HCT116 (cell line): Measurements from ENCODE around the gene SLC35F2. TPM values are rescaled to one million over a fixed set of nuclear protein-coding genes. Genes with fewer than 3 reads are reported as not detected.

Experiments
- ATAC-seq: fragments of 200-7000 bp; cut with Tn5 transposase; 2 replicates; pipeline ENCODE4 v1.9.1; 2020; ENCODE audit warnings: mild to moderate bottlenecking, moderate library complexity
- BruUV-seq: library from RNA; stranded (reverse); fragments of 400-500 nt; replicated peaks from 2 replicates; lab custom pipeline; 2021; lab: Mats Ljungman, UMichigan
- CTCF ChIA-PET: fragments of 300-600 bp; sonication (Branson Sonifier 250); formaldehyde crosslinking; loops from one replicate; lab custom pipeline; 2021; ENCODE audit warnings: antibody characterized with exemption; lab: Charles Lee
- POLR2A ChIA-PET: fragments of 300-600, 350-600 bp; sonication (Branson Sonifier 250); formaldehyde crosslinking; loops from one replicate; lab custom pipeline; 2021; ENCODE audit warnings: antibody characterized with exemption; lab: Charles Lee
- RAD21 ChIA-PET, 2 experiments: fragments of 300-600 bp; sonication (Branson Sonifier 250); formaldehyde crosslinking; loops; one replicate each; lab custom pipeline; 2023; ENCODE audit warnings: low total read pairs in 2 of 2; ENCODE audit not compliant: uncharacterized antibody in 2 of 2, unreplicated experiment in 2 of 2, low non-redundant PET in 1 of 2; lab: Charles Lee
- DNase-seq: peaks from one replicate; pipeline ENCODE4 v3.0.0-alpha.2; 2010; ENCODE audit warnings: low read depth, low spot score
- H2AFZ ChIP-seq: fragments of 200-600 bp; shearing (Covaris generic), sonication (generic); 2 replicates; pipeline ENCODE4 v1.6.1; 2017; ENCODE audit warnings: low read depth, mixed run types, mixed read lengths, antibody characterized with exemption, low read length; ENCODE audit not compliant: poor library complexity, severe bottlenecking
- H3K27ac ChIP-seq: 2 replicates; pipeline ENCODE4 v1.5.1; 2012; ENCODE audit warnings: low read depth, low read length
- H3K27me3 ChIP-seq: fragments of 200-600 bp; sonication (generic); 2 replicates; pipeline ENCODE4 v1.6.1; 2016; ENCODE audit warnings: mixed run types, low read length, mixed read lengths; ENCODE audit not compliant: insufficient read depth
- H3K36me3 ChIP-seq, 2 experiments: fragments of 200-500 bp in 1 of 2; fragments of 200-600 bp in 1 of 2; sonication (Bioruptor generic) in 1 of 2; sonication (generic) in 1 of 2; 2 replicates each; pipeline versions ENCODE4 v1.5.1 to v1.6.1; 2014 to 2016; ENCODE audit warnings: low read length in 2 of 2, inconsistent platforms in 1 of 2, mixed read lengths in 1 of 2, mixed run types in 1 of 2; ENCODE audit not compliant: insufficient read depth in 2 of 2, control insufficient read depth in 1 of 2
- H3K4me1 ChIP-seq, 2 experiments: fragments of 200-600 bp in 1 of 2; sonication (generic) in 1 of 2; 2 replicates each; pipeline versions ENCODE4 v1.5.1 to v1.6.1; 2012 to 2017; ENCODE audit warnings: low read length in 2 of 2, inconsistent platforms in 1 of 2, mild to moderate bottlenecking in 1 of 2, mixed read lengths in 1 of 2, mixed run types in 1 of 2, moderate library complexity in 1 of 2; ENCODE audit not compliant: insufficient read depth in 2 of 2, control insufficient read depth in 1 of 2
- H3K4me2 ChIP-seq: fragments of 200-600 bp; sonication (generic); 2 replicates; pipeline ENCODE4 v1.6.1; 2017; ENCODE audit warnings: mixed run types, low read length, mixed read lengths
- H3K4me3 ChIP-seq, 2 experiments: fragments of 200-600 bp in 1 of 2; sonication (generic) in 1 of 2; replicated peaks in 1 of 2; 2 replicates each; pipeline ENCODE4 v1.5.1; 2011 to 2016; ENCODE audit warnings: low read length in 2 of 2, control low read depth in 1 of 2, low read depth in 1 of 2, mild to moderate bottlenecking in 1 of 2, mixed read lengths in 1 of 2, mixed run types in 1 of 2
- H3K79me2 ChIP-seq: fragments of 200-600 bp; sonication (generic); 2 replicates; pipeline ENCODE4 v1.6.1; 2017; ENCODE audit warnings: mild to moderate bottlenecking, mixed run types, low read length, moderate library complexity, mixed read lengths; ENCODE audit not compliant: insufficient read depth
- H3K9ac ChIP-seq: fragments of 200-600 bp; sonication (generic); 2 replicates; pipeline ENCODE4 v1.6.1; 2016; ENCODE audit warnings: low read length, mixed read lengths
- H3K9me2 ChIP-seq: fragments of 200-600 bp; sonication (generic), shearing (Covaris generic); 2 replicates; pipeline ENCODE4 v1.6.1; 2017; ENCODE audit warnings: mixed run types, mild to moderate bottlenecking, moderate library complexity; ENCODE audit not compliant: insufficient read depth
- H3K9me3 ChIP-seq, 2 experiments: fragments of 200-500 bp in 1 of 2; fragments of 200-600 bp in 1 of 2; sonication (Bioruptor generic) in 1 of 2; sonication (generic) in 1 of 2; 2 replicates each; pipeline ENCODE4 v1.6.1; 2014 to 2017; ENCODE audit warnings: low read length in 2 of 2, mixed read lengths in 2 of 2, inconsistent platforms in 1 of 2, low read depth in 1 of 2, mild to moderate bottlenecking in 1 of 2, mixed run types in 1 of 2, moderate library complexity in 1 of 2; ENCODE audit not compliant: control insufficient read depth in 1 of 2, insufficient read depth in 1 of 2
- H4K20me1 ChIP-seq: fragments of 200-600 bp; sonication (generic), shearing (Covaris generic); 2 replicates; pipeline ENCODE4 v1.6.1; 2017; ENCODE audit warnings: mixed run types, mild to moderate bottlenecking, moderate library complexity; ENCODE audit not compliant: insufficient read depth
- CBX3 ChIP-seq: IDR thresholded peaks from 2 replicates; pipeline ENCODE4 v1.6.1; 2012; ENCODE audit warnings: low read depth
- ELF1 ChIP-seq: IDR thresholded peaks from 2 replicates; pipeline ENCODE4 v1.6.1; 2012; ENCODE audit warnings: low read depth, borderline replicate concordance
- EZH2 ChIP-seq: fragments of 200-600 bp; sonication (generic); IDR thresholded peaks from 2 replicates; pipeline ENCODE4 v1.6.1; 2017; ENCODE audit warnings: antibody characterized with exemption, mixed run types
- EZH2phosphoT487 ChIP-seq: fragments of 200-600 bp; IDR thresholded peaks from 2 replicates; pipeline ENCODE4 v1.6.1; 2018; ENCODE audit warnings: antibody characterized with exemption, borderline replicate concordance
- POLR2AphosphoS5 ChIP-seq: IDR thresholded peaks from 2 replicates; pipeline ENCODE4 v1.6.1; 2011; ENCODE audit warnings: mild to moderate bottlenecking, low read depth, low read length, moderate library complexity
- RAD21 ChIP-seq: IDR thresholded peaks from 2 replicates; pipeline ENCODE4 v1.6.1; 2012; ENCODE audit warnings: low read depth, mild to moderate bottlenecking
- SIN3A ChIP-seq: IDR thresholded peaks from 2 replicates; pipeline ENCODE4 v1.6.1; 2012; ENCODE audit warnings: low read depth
- SRF ChIP-seq: IDR thresholded peaks from 2 replicates; pipeline ENCODE4 v1.6.1; 2012; ENCODE audit warnings: low read depth
- YY1 ChIP-seq: IDR thresholded peaks from 2 replicates; pipeline ENCODE4 v1.6.1; 2011; ENCODE audit warnings: low read length, low read depth, moderate library complexity, mild to moderate bottlenecking; ENCODE audit not compliant: insufficient replicate concordance; ENCODE audit errors: extremely low read depth
- ZFX ChIP-seq: fragments of 450-650 bp; IDR thresholded peaks from 2 replicates; pipeline ENCODE4 v1.6.1; 2017
- intact Hi-C: fragments of 100-400 bp; cut with micrococcal nuclease; formaldehyde crosslinking; loops from 2 replicates; pipeline ENCODE4 v1.10.0; 2022
- total RNA-seq: library from RNA; stranded (reverse); gene quantifications from one replicate; pipeline ENCODE4 v1.2.1, GENCODE V29; 2021; ENCODE audit not compliant: unreplicated experiment
- TF ChIP-seq, protein P1 (sequence below): IDR thresholded peaks from 2 replicates; pipeline ENCODE4 v1.6.1; 2012; ENCODE audit warnings: low read depth
- TF ChIP-seq, protein P2 (sequence below): IDR thresholded peaks from 2 replicates; pipeline ENCODE4 v1.6.1; 2012
- TF ChIP-seq, protein P3 (sequence below): IDR thresholded peaks from 2 replicates; pipeline ENCODE4 v1.6.1; 2011; ENCODE audit warnings: mild to moderate bottlenecking, low read length, moderate library complexity; ENCODE audit not compliant: insufficient replicate concordance; ENCODE audit errors: extremely low read depth
- TF ChIP-seq, protein P4 (sequence below): IDR thresholded peaks from 2 replicates; pipeline ENCODE4 v1.6.1; 2012

SLC35F2 gene
- total RNA-seq, 1 experiment from 2014 or later: 53.5 TPM

DNA sequence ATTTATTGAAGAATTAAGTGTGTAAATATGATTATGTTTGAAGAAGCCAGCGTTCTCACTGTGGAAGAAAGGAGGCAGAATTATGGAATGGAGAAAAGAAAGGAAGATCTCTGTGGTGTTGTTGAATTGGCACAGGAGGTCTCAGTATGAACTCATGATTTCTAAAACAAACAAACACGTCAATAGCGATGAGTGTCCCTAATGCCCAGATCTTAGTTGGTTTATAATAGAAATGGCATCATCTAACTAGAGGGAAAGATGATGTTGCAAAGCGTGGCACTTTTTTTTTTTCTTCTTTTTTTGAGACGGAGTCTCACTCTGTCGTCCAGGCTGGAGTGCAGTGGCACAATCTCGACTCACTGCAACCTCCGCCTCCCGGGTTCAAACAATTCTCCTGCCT is 107.5 kb downstream of the SLC35F2 start:
- no peaks in the 10 kb centered on the region for H3K27me3 ChIP-seq
- no peaks in the 10 kb centered on the region for H3K36me3 ChIP-seq
- H3K9ac ChIP-seq: no peak overlapping the region
- H3K9me2 ChIP-seq: no peaks in the 10 kb centered on the region
- H3K4me3 ChIP-seq: no peak overlapping the region
- H3K79me2 ChIP-seq: no peaks in the 10 kb centered on the region
- H3K9me3 ChIP-seq: no peaks in the 10 kb centered on the region
- DNase-seq (no peak), ATAC-seq (no peak)
- no peak overlapping the region for H3K4me2 ChIP-seq
- intact Hi-C loops: no loop called here
- no TSS peak for BruUV-seq
- no peak for TF ChIP-seq POLR2AphosphoS5
- TF ChIP-seq, protein P1, sequence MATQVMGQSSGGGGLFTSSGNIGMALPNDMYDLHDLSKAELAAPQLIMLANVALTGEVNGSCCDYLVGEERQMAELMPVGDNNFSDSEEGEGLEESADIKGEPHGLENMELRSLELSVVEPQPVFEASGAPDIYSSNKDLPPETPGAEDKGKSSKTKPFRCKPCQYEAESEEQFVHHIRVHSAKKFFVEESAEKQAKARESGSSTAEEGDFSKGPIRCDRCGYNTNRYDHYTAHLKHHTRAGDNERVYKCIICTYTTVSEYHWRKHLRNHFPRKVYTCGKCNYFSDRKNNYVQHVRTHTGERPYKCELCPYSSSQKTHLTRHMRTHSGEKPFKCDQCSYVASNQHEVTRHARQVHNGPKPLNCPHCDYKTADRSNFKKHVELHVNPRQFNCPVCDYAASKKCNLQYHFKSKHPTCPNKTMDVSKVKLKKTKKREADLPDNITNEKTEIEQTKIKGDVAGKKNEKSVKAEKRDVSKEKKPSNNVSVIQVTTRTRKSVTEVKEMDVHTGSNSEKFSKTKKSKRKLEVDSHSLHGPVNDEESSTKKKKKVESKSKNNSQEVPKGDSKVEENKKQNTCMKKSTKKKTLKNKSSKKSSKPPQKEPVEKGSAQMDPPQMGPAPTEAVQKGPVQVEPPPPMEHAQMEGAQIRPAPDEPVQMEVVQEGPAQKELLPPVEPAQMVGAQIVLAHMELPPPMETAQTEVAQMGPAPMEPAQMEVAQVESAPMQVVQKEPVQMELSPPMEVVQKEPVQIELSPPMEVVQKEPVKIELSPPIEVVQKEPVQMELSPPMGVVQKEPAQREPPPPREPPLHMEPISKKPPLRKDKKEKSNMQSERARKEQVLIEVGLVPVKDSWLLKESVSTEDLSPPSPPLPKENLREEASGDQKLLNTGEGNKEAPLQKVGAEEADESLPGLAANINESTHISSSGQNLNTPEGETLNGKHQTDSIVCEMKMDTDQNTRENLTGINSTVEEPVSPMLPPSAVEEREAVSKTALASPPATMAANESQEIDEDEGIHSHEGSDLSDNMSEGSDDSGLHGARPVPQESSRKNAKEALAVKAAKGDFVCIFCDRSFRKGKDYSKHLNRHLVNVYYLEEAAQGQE: no peak
- no peak for TF ChIP-seq CBX3
- TF ChIP-seq RAD21: no peak
- TF ChIP-seq ELF1: no peak
- TF ChIP-seq, protein P2, sequence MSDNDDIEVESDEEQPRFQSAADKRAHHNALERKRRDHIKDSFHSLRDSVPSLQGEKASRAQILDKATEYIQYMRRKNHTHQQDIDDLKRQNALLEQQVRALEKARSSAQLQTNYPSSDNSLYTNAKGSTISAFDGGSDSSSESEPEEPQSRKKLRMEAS: no peak
- no peak for TF ChIP-seq EZH2
- no peak for TF ChIP-seq YY1
- TF ChIP-seq, protein P3, sequence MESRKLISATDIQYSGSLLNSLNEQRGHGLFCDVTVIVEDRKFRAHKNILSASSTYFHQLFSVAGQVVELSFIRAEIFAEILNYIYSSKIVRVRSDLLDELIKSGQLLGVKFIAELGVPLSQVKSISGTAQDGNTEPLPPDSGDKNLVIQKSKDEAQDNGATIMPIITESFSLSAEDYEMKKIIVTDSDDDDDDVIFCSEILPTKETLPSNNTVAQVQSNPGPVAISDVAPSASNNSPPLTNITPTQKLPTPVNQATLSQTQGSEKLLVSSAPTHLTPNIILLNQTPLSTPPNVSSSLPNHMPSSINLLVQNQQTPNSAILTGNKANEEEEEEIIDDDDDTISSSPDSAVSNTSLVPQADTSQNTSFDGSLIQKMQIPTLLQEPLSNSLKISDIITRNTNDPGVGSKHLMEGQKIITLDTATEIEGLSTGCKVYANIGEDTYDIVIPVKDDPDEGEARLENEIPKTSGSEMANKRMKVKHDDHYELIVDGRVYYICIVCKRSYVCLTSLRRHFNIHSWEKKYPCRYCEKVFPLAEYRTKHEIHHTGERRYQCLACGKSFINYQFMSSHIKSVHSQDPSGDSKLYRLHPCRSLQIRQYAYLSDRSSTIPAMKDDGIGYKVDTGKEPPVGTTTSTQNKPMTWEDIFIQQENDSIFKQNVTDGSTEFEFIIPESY: no peak
- no peak for TF ChIP-seq EZH2phosphoT487
- TF ChIP-seq SIN3A: no peak
- TF ChIP-seq, protein P4, sequence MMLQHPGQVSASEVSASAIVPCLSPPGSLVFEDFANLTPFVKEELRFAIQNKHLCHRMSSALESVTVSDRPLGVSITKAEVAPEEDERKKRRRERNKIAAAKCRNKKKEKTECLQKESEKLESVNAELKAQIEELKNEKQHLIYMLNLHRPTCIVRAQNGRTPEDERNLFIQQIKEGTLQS: no peak
- no peak for TF ChIP-seq SRF
- TF ChIP-seq ZFX: no peak
- POLR2A ChIA-PET: no interaction called here
- RAD21 ChIA-PET: no interaction called here
- CTCF ChIA-PET: no interaction called here
- no peaks in the 10 kb centered on the region for H3K4me1 ChIP-seq
- H4K20me1 ChIP-seq: no peaks in the 10 kb centered on the region; the same call in 1 of the 2 replicates
- no peak overlapping the region for H3K27ac ChIP-seq
- no peak overlapping the region for H2AFZ ChIP-seq
